ENCODE data around the gene GPR31.

GPR31 gene

DNA sequence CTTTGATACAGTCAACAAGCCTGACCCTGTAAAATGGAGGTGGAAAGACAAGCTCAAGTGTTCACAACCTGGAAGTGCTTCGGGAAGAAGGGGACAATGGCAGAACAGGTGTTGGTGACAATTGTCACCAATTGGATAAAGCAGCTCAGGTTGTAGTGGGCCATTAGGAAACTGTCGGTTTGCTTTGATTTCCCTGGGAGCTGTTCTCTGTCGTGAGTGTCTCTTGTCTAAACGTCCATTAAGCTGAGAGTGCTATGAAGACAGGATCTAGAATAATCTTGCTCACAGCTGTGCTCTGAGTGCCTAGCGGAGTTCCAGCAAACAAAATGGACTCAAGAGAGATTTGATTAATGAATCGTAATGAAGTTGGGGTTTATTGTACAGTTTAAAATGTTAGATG is 19.9 kb downstream of the GPR31 start:
- ATAC-seq (no peak), DNase-seq (no peak)
- peaks cover 2% of the 10 kb centered on the region for H3K27me3 Mint-ChIP-seq
- H3K9me3 Mint-ChIP-seq = no peaks in the 10 kb centered on the region
- no peak overlapping the region for H3K27ac Mint-ChIP-seq
- H3K36me3 Mint-ChIP-seq (ENCODE audit: low read depth) = no peaks in the 10 kb centered on the region
- H3K4me3 Mint-ChIP-seq = no peak overlapping the region
- H3K4me1 Mint-ChIP-seq = peaks cover 15% of the 10 kb centered on the region

DNA sequence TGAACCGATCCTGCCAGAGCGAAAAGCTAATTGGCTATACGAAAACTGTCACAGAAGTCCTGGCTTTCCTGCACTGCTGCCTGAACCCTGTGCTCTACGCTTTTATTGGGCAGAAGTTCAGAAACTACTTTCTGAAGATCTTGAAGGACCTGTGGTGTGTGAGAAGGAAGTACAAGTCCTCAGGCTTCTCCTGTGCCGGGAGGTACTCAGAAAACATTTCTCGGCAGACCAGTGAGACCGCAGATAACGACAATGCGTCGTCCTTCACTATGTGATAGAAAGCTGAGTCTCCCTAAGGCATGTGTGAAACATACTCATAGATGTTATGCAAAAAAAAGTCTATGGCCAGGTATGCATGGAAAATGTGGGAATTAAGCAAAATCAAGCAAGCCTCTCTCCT is 20.7 kb downstream of the GPR31 start:
- ATAC-seq (no peak), DNase-seq (no peak)
- peaks cover 12% of the 10 kb centered on the region for H3K4me1 Mint-ChIP-seq
- H3K9me3 Mint-ChIP-seq = no peaks in the 10 kb centered on the region
- H3K27me3 Mint-ChIP-seq = peaks cover 2% of the 10 kb centered on the region
- peak overlapping the region; percentile 4 for H3K27ac Mint-ChIP-seq
- H3K36me3 Mint-ChIP-seq (ENCODE audit: low read depth) = no peaks in the 10 kb centered on the region
- H3K4me3 Mint-ChIP-seq = no peak overlapping the region

DNA sequence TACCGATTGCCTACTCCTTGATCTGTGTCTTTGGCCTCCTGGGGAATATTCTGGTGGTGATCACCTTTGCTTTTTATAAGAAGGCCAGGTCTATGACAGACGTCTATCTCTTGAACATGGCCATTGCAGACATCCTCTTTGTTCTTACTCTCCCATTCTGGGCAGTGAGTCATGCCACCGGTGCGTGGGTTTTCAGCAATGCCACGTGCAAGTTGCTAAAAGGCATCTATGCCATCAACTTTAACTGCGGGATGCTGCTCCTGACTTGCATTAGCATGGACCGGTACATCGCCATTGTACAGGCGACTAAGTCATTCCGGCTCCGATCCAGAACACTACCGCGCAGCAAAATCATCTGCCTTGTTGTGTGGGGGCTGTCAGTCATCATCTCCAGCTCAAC is 21.4 kb downstream of the GPR31 start:
- Mint-ChIP-seq H3K27ac (no peak overlapping the region), H3K4me1 (peaks cover 10% of the 10 kb centered on the region), H3K27me3 (peaks cover 2% of the 10 kb centered on the region), H3K9me3 (no peaks in the 10 kb centered on the region), H3K4me3 (no peak overlapping the region), H3K36me3 (ENCODE audit: low read depth) (no peaks in the 10 kb centered on the region)
- DNase-seq (no peak), ATAC-seq (no peak)

DNA sequence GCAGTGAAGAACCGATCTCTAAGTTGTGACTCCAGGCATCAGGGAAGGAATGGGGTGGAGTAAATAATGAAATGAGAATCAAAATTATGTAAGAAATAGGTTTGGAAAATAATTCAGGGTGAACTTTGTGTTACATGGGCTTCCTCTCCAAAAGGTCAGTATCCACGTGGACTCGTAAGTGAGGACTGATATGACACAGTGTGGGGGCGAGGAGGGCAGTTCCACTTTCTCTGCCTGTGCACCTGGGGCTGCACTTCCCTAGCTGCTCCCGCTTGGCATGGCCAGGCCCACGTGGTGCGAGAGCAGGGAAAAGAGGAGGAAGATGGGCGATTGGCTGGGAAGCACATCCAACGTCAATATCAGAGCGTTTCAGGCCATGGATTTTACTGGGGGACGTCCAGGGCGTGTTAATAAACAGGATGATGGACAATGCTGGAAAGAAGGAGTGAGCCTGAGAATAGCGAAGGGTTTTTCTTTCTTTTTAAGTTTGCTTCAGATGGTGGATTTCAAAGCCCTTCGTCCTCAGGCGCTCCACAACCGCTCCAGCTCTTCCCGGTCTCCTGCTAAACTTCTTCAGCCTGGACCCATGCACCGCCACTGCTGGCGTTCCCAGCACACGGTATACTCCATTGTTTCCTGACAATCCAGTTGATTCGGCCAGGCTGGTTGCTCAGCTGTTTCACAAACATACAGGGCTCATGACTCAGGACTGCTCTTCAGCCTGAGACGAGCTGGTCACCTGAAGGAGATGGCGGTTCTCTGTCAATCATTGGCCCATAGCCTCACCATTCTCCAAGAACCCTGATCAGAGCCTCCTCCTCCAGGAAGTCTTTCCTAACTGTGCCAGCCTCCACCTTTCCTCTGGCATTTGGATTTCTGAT is 23.1 kb downstream of the GPR31 start:
- H3K36me3 Mint-ChIP-seq (ENCODE audit: low read depth) = no peaks in the 10 kb centered on the region
- no peaks in the 10 kb centered on the region for H3K9me3 Mint-ChIP-seq
- ATAC-seq = no peak
- H3K27me3 Mint-ChIP-seq = peaks cover 2% of the 10 kb centered on the region
- H3K4me3 Mint-ChIP-seq = no peak overlapping the region
- no peak overlapping the region for H3K27ac Mint-ChIP-seq
- no peak for DNase-seq
- peaks cover 8% of the 10 kb centered on the region for H3K4me1 Mint-ChIP-seq

DNA sequence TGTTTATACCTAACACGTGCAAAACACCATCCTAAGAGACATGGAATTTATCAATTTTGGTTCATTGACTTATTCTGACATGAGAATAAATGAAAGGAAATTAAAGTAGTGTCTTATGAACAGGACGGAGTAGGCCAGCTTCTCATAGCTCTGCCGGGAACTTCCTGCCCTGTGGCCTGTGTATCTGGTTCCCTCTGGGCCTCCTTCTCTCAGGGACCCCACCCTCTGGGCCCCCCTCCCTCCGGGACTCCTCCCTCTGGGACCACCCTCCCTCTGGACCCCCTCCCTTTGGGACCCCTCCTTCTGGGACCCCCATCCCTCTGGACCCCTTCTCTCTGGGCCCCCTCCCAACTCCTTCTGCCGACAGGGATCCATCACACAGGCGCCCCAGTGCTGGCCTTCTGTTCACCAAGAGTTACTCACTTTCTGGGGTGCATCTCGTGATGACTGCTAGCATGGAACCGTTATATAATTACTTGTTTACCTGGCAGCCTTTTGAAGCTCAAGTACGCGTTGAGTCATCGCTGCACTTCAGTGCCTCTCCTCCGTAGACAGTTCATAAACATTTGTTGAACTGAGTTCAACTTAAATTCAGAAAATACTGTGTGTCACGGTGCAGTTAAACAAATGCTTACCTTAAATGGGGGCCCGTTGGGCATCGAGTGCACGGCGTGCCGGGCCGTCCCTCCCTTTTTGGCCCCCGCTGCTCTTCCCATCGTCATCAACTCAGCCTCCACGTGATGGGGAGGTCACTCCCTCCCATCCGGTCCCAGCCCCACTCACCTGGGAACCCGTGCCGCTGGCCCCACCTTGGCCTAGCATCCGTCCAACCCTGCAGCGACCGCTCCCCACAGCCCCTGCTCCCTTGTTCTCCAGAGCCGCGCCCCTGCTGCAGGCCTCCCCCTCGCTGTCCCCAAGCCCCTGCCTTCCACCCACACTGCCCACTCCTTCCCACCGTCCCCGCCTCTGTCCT is 26.8 kb downstream of the GPR31 start:
- Mint-ChIP-seq H3K27ac (no peak overlapping the region), H3K27me3 (no peaks in the 10 kb centered on the region), H3K4me3 (no peak overlapping the region), H3K36me3 (ENCODE audit: low read depth) (no peaks in the 10 kb centered on the region), H3K4me1 (peaks cover 17% of the 10 kb centered on the region), H3K9me3 (no peaks in the 10 kb centered on the region)
- no peak for DNase-seq
- no peak for ATAC-seq

DNA sequence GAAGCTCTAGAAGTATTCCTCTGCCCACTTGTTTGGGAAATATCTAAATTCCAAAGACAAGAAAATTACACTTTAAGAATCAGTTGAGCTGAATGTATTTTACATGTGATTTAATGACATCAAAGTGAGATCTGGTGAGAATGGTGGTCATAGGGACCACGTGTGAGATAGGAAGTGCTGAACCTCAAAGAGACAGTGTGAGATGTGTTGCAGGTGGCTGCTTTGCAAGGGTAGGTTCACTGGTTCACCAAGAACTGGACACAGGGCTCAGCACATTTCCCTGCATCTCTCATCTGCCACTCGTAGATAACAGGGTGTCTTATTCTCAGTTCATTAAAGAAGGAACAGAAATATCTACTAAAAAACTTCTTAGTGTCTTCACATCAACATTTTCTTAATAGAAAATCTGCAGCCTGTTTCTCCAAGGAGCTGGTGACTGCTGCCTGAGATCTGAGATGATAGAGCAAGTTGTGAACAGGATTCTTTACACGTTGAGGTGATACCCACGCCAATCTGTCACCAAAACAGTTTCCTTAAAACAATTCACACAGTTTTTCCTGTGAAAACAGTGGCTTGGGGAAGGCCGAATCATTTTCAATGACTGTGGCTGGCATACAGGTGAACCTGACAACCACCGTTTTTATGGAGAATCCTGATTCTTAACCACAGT is 27.6 kb downstream of the GPR31 start:
- ATAC-seq = no peak
- no peak overlapping the region for H3K4me3 Mint-ChIP-seq

DNA sequence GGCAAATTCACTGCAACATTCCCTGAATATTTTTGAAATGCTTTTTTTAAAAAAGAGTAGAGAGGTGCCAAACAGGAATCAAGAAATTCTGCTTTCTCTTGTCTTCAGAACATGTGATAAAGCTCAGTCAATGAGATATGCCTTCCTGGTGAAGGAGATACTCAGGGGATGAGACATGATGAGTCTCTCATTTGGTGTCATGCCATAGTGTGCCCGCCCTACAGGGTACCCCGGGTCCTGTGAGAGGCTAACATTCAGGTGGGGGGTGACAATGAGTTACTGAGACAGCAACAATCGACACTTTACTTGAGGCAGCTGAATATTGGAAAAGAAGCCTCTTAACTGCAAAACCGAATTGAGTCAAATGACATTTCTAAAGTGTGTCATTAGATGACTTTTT is 28.2 kb downstream of the GPR31 start:
- ATAC-seq = peak; percentile 10
- Mint-ChIP-seq H3K9me3 (no peaks in the 10 kb centered on the region), H3K27me3 (no peaks in the 10 kb centered on the region), H3K36me3 (ENCODE audit: low read depth) (no peaks in the 10 kb centered on the region), H3K27ac (peak overlapping the region; percentile 1), H3K4me3 (no peak overlapping the region), H3K4me1 (peaks cover 17% of the 10 kb centered on the region)
- DNase-seq = no peak

More for the DNA sequence above, 27.6 kb downstream of the GPR31 start:
- no peaks in the 10 kb centered on the region for H3K36me3 Mint-ChIP-seq (ENCODE audit: low read depth)
- peaks cover 17% of the 10 kb centered on the region for H3K4me1 Mint-ChIP-seq
- peak overlapping the region; percentile 1 for H3K27ac Mint-ChIP-seq
- no peaks in the 10 kb centered on the region for H3K27me3 Mint-ChIP-seq
- no peak for DNase-seq
- H3K9me3 Mint-ChIP-seq = no peaks in the 10 kb centered on the region

DNA sequence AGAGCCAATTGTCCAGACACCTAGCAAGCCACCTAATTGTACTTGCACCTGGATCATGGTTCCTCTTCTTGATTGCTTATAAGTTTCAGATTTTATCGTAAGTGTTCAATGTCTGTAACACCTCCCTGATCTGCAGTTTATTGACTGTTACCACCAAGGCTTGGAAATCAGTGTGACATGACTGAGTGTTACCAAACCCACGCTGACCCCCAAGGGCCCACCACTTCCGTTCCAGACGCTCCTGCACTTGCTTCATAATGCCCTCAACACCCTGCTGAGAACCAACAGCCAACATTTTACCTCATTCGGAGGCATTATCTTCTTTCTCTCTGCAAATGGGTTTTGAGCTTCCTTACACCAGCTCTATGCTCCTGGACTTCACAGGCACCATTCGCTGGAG is 28.6 kb downstream of the GPR31 start:
- no peak overlapping the region for H3K4me3 Mint-ChIP-seq
- no peaks in the 10 kb centered on the region for H3K27me3 Mint-ChIP-seq
- H3K27ac Mint-ChIP-seq = peak overlapping the region; percentile 1
- peaks cover 17% of the 10 kb centered on the region for H3K4me1 Mint-ChIP-seq
- ATAC-seq (no peak), DNase-seq (no peak)
- no peaks in the 10 kb centered on the region for H3K9me3 Mint-ChIP-seq
- no peaks in the 10 kb centered on the region for H3K36me3 Mint-ChIP-seq (ENCODE audit: low read depth)

DNA sequence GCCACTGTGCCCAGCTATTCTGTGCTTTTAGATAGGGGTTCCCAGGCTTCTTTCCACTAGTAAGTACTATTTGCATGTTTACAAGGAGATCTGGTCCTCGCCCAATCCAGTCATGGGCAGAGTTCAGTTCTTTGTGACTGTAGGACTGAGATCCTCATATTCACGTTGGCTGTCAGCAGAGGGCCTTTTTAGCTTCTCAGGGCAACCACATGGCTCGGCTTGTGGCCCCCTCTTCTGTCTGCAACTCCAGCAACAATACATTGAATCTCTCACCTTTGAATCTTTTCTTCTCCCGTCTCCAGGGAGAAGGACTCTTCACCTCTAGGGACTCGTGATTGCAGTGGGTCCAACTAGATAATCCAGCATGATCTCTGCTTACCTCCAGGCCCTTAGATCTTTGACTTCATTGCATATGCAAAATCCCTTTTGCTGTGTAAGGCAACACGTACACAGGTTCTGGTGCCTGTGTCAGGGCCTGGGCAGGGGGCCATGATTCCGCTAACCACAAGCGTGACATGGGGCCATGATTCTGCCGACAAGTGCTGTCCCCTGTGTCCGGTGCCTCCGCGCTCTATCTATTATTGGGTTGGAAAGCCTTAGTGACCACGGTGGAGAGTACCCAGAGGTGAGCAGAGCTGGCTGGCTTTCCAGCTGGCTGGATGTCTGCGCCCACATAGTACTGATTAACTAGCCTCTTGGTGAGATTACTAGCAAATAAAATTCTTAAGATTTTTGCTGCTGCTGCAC is 29.8 kb downstream of the GPR31 start:
- Mint-ChIP-seq H3K27me3 (no peaks in the 10 kb centered on the region), H3K4me3 (no peak overlapping the region), H3K27ac (no peak overlapping the region), H3K36me3 (ENCODE audit: low read depth) (no peaks in the 10 kb centered on the region), H3K4me1 (peaks cover 22% of the 10 kb centered on the region), H3K9me3 (no peaks in the 10 kb centered on the region)
- no peak for DNase-seq
- no peak for ATAC-seq

DNA sequence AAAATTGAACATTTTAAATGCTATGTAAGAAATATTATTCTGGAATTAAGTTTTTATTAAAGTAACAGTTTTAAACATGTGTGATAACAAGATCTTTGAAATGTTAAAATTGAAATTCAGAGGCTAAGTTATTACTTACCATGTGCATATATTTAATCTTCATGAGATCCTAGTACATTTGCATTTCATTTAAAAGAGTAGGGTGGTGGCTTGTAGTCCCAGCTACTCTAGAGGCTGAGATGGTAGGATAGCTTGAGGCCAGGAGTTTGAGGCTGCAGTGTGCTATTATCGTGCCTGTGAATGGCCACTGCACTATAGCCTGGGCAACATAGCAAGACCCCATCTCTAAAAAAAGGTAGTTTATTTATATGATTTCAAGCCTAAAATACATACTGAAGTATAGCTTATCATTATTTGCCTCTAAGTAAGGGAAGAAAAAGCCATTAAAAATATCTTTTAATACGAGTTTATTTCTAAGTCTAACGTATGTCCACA is 31.9 kb downstream of the GPR31 start:
- Mint-ChIP-seq H3K4me1 (peaks cover 34% of the 10 kb centered on the region), H3K27me3 (peaks cover 2% of the 10 kb centered on the region), H3K27ac (no peak overlapping the region), H3K36me3 (ENCODE audit: low read depth) (no peaks in the 10 kb centered on the region), H3K4me3 (no peak overlapping the region), H3K9me3 (no peaks in the 10 kb centered on the region)
- ATAC-seq (no peak), DNase-seq (no peak)

DNA sequence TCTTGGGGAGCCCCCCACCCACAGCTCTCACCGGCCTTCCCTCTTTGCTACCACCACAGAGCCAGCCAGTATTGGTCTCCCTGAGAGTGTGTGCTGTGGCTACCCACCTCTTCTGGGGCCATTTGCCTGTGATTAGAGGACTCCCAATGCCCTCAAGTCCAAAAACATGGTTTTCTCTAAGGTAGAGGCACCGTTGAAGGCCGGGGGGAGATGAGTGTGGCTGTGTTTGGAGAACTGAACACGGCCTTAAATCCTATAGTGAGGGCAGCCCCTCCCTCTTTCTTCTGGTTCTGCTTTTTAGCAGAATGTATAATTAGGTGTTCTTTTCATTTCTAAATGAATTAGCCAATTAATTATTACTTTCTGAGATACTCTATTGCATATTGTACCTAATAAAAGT is 32.4 kb downstream of the GPR31 start:
- no peak overlapping the region for H3K27ac Mint-ChIP-seq
- ATAC-seq (no peak), DNase-seq (no peak)
- H3K4me3 Mint-ChIP-seq = no peak overlapping the region
- H3K9me3 Mint-ChIP-seq = no peaks in the 10 kb centered on the region
- peaks cover 38% of the 10 kb centered on the region for H3K4me1 Mint-ChIP-seq
- H3K27me3 Mint-ChIP-seq = peaks cover 2% of the 10 kb centered on the region
- no peaks in the 10 kb centered on the region for H3K36me3 Mint-ChIP-seq (ENCODE audit: low read depth)

DNA sequence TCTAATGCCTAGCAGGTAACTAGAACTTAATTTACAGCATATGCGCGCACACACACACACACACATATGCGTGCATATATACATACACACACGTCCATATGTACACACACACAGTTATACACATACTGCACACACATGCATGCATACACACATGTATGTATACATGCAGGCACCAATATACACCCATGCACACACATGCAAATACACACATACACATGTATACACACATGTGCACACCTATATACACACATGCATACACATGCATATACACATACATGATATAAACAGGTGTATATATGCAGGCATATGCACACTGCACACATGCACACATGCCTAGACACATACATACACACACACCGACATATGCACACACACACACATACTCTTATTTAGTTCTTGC is 33.0 kb downstream of the GPR31 start:
- ATAC-seq (no peak), DNase-seq (no peak)
- H3K27ac Mint-ChIP-seq = no peak overlapping the region
- H3K36me3 Mint-ChIP-seq (ENCODE audit: low read depth) = no peaks in the 10 kb centered on the region
- H3K4me1 Mint-ChIP-seq = peaks cover 38% of the 10 kb centered on the region
- H3K27me3 Mint-ChIP-seq = peaks cover 2% of the 10 kb centered on the region
- no peak overlapping the region for H3K4me3 Mint-ChIP-seq
- H3K9me3 Mint-ChIP-seq = no peaks in the 10 kb centered on the region

DNA sequence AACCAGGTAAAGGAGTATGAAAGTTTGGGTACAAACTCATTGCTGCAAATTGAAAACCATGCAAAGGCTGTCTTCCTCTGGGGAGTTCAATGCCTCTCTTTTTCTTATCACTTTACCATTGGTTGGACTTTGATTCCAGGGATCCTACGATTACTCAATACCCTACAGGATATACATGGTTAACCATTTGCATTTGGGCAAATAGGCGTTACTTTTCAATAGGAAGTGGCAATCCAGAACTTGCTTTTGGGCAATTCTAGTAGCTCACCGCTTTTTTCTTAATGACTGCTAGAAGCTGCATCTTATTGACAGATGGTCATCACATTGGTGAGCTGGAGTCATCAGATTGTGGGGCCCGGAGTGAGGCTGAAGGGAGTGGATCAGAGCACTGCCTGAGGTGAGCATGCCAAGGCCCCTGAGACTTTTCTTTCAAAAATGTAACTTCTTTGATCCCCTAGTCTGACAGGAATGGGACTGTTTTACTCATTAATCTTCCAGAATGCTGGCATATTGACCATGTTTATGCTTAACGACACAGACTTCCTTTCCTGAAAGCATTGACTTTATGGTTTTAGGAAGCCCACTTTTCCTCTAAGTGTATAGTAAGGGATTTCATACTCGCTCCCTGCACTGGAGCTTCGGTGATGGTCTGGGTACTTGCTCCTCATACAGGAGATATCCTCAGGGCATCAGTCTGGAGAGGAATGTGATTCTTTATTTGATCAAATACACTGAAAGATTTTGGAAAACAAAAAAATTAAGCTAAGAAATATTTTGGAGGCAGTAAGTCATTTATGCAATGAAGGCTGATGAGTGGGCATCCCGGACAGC is 34.7 kb downstream of the GPR31 start, which contains the start of gene CCR6:
TSS of gene CCR6 (plus strand) at position 270 of the 831 bp plus-strand sequence. CDS start 13,039 bp downstream, outside the sequence.
- Mint-ChIP-seq H3K27ac (peak within 1 kb of the TSS; percentile 60), H3K9me3 (no peaks in the 10 kb centered on the region), H3K4me1 (peaks cover 45% of the 10 kb centered on the region), H3K27me3 (peaks cover 2% of the 10 kb centered on the region), H3K36me3 (ENCODE audit: low read depth) (no peaks in the 10 kb centered on the region), H3K4me3 (peak within 1 kb of the TSS; percentile 38)
- DNase-seq = no peak
- no peak for ATAC-seq

All from activated naive CD8-positive, alpha-beta T cell treated with anti-CD3 and anti-CD28 coated beads, Interleukin-2, amount 50 U/mL, for 24 hours (primary cell).